HUES48 (cell line): ENCODE data around the gene AGMO.
"Not testable (repeated sequence)": the region's sequence is repeated elsewhere in the genome, so short reads cannot be mapped to it uniquely, and the experiment has no call there.

Source experiments
- H3K27ac ChIP-seq: one replicate; pipeline ENCODE4 v1.7.0; 2013; ENCODE audit warnings: low read depth, low read length, inconsistent platforms
- H3K27me3 ChIP-seq: 2 replicates; pipeline ENCODE4 v1.6.1; 2013; ENCODE audit warnings: mild to moderate bottlenecking, low read length; ENCODE audit not compliant: control insufficient read depth, insufficient read depth
- H3K36me3 ChIP-seq: 2 replicates; pipeline ENCODE4 v1.6.1; 2013; ENCODE audit warnings: low read length; ENCODE audit not compliant: control insufficient read depth, insufficient read depth
- H3K4me1 ChIP-seq: 2 replicates; pipeline ENCODE4 v1.6.1; 2013; ENCODE audit warnings: mild to moderate bottlenecking, low read length; ENCODE audit not compliant: control insufficient read depth, insufficient read depth
- H3K4me3 ChIP-seq: 2 replicates; pipeline ENCODE4 v1.5.1; 2013; ENCODE audit warnings: mild to moderate bottlenecking, low read depth, low read length
- H3K9ac ChIP-seq: 2 replicates; pipeline ENCODE4 v1.6.1; 2013; ENCODE audit warnings: mild to moderate bottlenecking, low read depth, low read length, moderate library complexity
- H3K9me3 ChIP-seq: 2 replicates; pipeline ENCODE4 v1.6.1; 2013; ENCODE audit warnings: low read length; ENCODE audit not compliant: control insufficient read depth, insufficient read depth

The AGMO gene

GRCh38 chr7:15300986-15301385, 260.8 kb downstream of the AGMO start:
- not testable (repeated sequence) for H3K9me3 ChIP-seq, H3K36me3 ChIP-seq, H3K4me3 ChIP-seq, H3K27ac ChIP-seq, H3K9ac ChIP-seq, H3K27me3 ChIP-seq, H3K4me1 ChIP-seq

GRCh38 chr7:15292138-15292537, 269.7 kb downstream of the AGMO start:
- H3K4me1 ChIP-seq, result no peaks in the 10 kb centered on the region
- H3K27ac ChIP-seq, result no peak overlapping the region
- no peak overlapping the region for H3K9ac ChIP-seq
- no peaks in the 10 kb centered on the region for H3K36me3 ChIP-seq
- H3K27me3 ChIP-seq, result no peaks in the 10 kb centered on the region
- no peaks in the 10 kb centered on the region for H3K9me3 ChIP-seq
- no peak overlapping the region for H3K4me3 ChIP-seq

- no peak overlapping the region for H3K27ac ChIP-seq
- H3K4me1 ChIP-seq, result no peaks in the 10 kb centered on the region
- H3K9ac ChIP-seq, result no peak overlapping the region
- no peak overlapping the region for H3K4me3 ChIP-seq
- H3K36me3 ChIP-seq, result no peaks in the 10 kb centered on the region
- no peaks in the 10 kb centered on the region for H3K9me3 ChIP-seq
- no peaks in the 10 kb centered on the region for H3K27me3 ChIP-seq
Measured at GRCh38 chr7:15291699-15292098, 270.1 kb downstream of the AGMO start.

- no peaks in the 10 kb centered on the region for H3K9me3 ChIP-seq
- no peak overlapping the region for H3K9ac ChIP-seq
- H3K4me3 ChIP-seq, result no peak overlapping the region
- H3K36me3 ChIP-seq, result no peaks in the 10 kb centered on the region
- no peaks in the 10 kb centered on the region for H3K27me3 ChIP-seq
- no peak overlapping the region for H3K27ac ChIP-seq
- no peaks in the 10 kb centered on the region for H3K4me1 ChIP-seq
Measured at GRCh38 chr7:15288741-15289140, 273.1 kb downstream of the AGMO start.

- H3K4me1 ChIP-seq, result peaks cover 4% of the 10 kb centered on the region; the same call in 1 of the 2 replicates
- no peaks in the 10 kb centered on the region for H3K36me3 ChIP-seq
Measured at GRCh38 chr7:15284396-15284795, 277.4 kb downstream of the AGMO start.

GRCh38 chr7:15280078-15280733, 281.6 kb downstream of the AGMO start:
- H3K4me1 ChIP-seq, result peaks cover 4% of the 10 kb centered on the region; the same call in 1 of the 2 replicates
- H3K27ac ChIP-seq, result no peak overlapping the region
- H3K36me3 ChIP-seq, result no peaks in the 10 kb centered on the region
- H3K9me3 ChIP-seq, result no peaks in the 10 kb centered on the region
- no peaks in the 10 kb centered on the region for H3K27me3 ChIP-seq
- H3K9ac ChIP-seq, result no peak overlapping the region
- no peak overlapping the region for H3K4me3 ChIP-seq

More at GRCh38 chr7:15284396-15284795, 277.4 kb downstream of the AGMO start:
- Histone ChIP-seq H3K9me3 (no peaks in the 10 kb centered on the region), H3K27ac (no peak overlapping the region), H3K4me3 (no peak overlapping the region), H3K9ac (no peak overlapping the region), H3K27me3 (no peaks in the 10 kb centered on the region)

GRCh38 chr7:15279640-15280039, 282.2 kb downstream of the AGMO start:
- H3K9me3 ChIP-seq, result no peaks in the 10 kb centered on the region
- H3K27me3 ChIP-seq, result no peaks in the 10 kb centered on the region
- H3K9ac ChIP-seq, result no peak overlapping the region
- H3K27ac ChIP-seq, result no peak overlapping the region
- no peaks in the 10 kb centered on the region for H3K36me3 ChIP-seq
- no peak overlapping the region for H3K4me3 ChIP-seq
- H3K4me1 ChIP-seq, result peaks cover 4% of the 10 kb centered on the region; the same call in 1 of the 2 replicates

GRCh38 chr7:15257689-15258088, 304.1 kb downstream of the AGMO start:
- Histone ChIP-seq H3K27ac (no peak overlapping the region), H3K36me3 (no peaks in the 10 kb centered on the region), H3K27me3 (no peaks in the 10 kb centered on the region), H3K4me1 (no peaks in the 10 kb centered on the region), H3K4me3 (no peak overlapping the region), H3K9me3 (no peaks in the 10 kb centered on the region), H3K9ac (no peak overlapping the region)

GRCh38 chr7:15252181-15252580, 309.6 kb downstream of the AGMO start:
- H3K4me1 ChIP-seq, result no peaks in the 10 kb centered on the region
- H3K9ac ChIP-seq, result no peak overlapping the region
- no peaks in the 10 kb centered on the region for H3K36me3 ChIP-seq
- H3K9me3 ChIP-seq, result no peaks in the 10 kb centered on the region
- no peak overlapping the region for H3K27ac ChIP-seq
- H3K4me3 ChIP-seq, result no peak overlapping the region
- no peaks in the 10 kb centered on the region for H3K27me3 ChIP-seq

GRCh38 chr7:15248514-15248913, 313.3 kb downstream of the AGMO start:
- no peak overlapping the region for H3K4me3 ChIP-seq
- no peaks in the 10 kb centered on the region for H3K36me3 ChIP-seq
- no peaks in the 10 kb centered on the region for H3K27me3 ChIP-seq
- H3K4me1 ChIP-seq, result no peaks in the 10 kb centered on the region
- no peak overlapping the region for H3K27ac ChIP-seq
- H3K9ac ChIP-seq, result no peak overlapping the region
- H3K9me3 ChIP-seq, result no peaks in the 10 kb centered on the region

- Histone ChIP-seq H3K9ac (no peak overlapping the region), H3K9me3 (no peaks in the 10 kb centered on the region), H3K4me1 (no peaks in the 10 kb centered on the region), H3K27me3 (no peaks in the 10 kb centered on the region), H3K36me3 (no peaks in the 10 kb centered on the region), H3K27ac (no peak overlapping the region), H3K4me3 (no peak overlapping the region)
Measured at GRCh38 chr7:15245831-15246230, 316.0 kb downstream of the AGMO start.
